PFSK-1 (cell line): ENCODE measurements around the gene NOG.

Experiments used
- FOXP2 ChIP-seq: optimal IDR thresholded peaks from 2 replicates; pipeline ENCODE3; 2011; ENCODE audit warnings: borderline replicate concordance, control low read depth, inconsistent platforms; ENCODE audit not compliant: insufficient read depth; ENCODE audit errors: extremely low read length, extremely low read depth
- POLR2AphosphoS5 ChIP-seq: IDR thresholded peaks from 2 replicates; pipeline ENCODE4 v1.6.1; 2012; ENCODE audit warnings: low read depth, mild to moderate bottlenecking, control low read depth, low read length, moderate library complexity
- SIN3A ChIP-seq: IDR thresholded peaks from 2 replicates; pipeline ENCODE4 v1.6.1; 2012; ENCODE audit warnings: mild to moderate bottlenecking, low read length, moderate library complexity, borderline replicate concordance; ENCODE audit not compliant: insufficient read depth
- TAF1 ChIP-seq: IDR thresholded peaks from 2 replicates; pipeline ENCODE4 v1.6.1; 2012; ENCODE audit warnings: low read length, control low read depth, borderline replicate concordance; ENCODE audit not compliant: insufficient read depth
- TF ChIP-seq, protein P1 (sequence below), 2 experiments: IDR thresholded peaks; 2 replicates each; pipeline versions ENCODE4 v1.6.1 to v1.8.0; 2011 to 2012; ENCODE audit warnings: low read depth in 2 of 2, low read length in 2 of 2, control low read depth in 1 of 2, inconsistent platforms in 1 of 2, mild to moderate bottlenecking in 1 of 2, moderate library complexity in 1 of 2; ENCODE audit not compliant: insufficient read depth in 1 of 2

DNA sequence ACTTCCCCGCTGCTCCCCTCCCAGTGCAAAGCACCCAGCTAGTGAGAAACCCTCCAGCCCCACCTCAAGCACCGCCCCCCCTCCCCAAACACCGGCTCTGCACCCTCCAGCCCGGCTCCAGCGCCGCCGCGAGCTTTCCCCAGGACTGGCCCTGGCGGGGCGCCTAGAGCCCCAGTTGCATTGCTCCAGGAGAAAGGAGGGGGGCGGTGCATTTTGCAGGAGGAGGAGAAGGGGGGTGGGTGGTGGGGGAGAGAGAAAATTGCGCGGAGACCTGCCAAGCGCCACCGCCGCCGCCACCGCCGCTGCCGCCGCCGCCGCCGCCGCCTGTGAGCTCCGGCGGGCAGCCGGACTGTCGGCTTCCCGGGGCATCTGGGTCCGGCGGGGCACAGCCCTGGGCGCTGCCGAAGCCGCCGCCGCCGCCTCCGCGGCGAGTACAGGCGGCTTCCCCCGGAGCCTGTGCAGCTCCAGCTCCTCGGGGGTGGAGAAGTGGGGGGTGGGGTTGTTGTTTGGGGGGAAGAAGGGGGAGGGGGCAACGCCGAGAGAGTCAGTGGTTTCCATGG, 333 bp upstream of the NOG start:
- TF ChIP-seq, protein P1, sequence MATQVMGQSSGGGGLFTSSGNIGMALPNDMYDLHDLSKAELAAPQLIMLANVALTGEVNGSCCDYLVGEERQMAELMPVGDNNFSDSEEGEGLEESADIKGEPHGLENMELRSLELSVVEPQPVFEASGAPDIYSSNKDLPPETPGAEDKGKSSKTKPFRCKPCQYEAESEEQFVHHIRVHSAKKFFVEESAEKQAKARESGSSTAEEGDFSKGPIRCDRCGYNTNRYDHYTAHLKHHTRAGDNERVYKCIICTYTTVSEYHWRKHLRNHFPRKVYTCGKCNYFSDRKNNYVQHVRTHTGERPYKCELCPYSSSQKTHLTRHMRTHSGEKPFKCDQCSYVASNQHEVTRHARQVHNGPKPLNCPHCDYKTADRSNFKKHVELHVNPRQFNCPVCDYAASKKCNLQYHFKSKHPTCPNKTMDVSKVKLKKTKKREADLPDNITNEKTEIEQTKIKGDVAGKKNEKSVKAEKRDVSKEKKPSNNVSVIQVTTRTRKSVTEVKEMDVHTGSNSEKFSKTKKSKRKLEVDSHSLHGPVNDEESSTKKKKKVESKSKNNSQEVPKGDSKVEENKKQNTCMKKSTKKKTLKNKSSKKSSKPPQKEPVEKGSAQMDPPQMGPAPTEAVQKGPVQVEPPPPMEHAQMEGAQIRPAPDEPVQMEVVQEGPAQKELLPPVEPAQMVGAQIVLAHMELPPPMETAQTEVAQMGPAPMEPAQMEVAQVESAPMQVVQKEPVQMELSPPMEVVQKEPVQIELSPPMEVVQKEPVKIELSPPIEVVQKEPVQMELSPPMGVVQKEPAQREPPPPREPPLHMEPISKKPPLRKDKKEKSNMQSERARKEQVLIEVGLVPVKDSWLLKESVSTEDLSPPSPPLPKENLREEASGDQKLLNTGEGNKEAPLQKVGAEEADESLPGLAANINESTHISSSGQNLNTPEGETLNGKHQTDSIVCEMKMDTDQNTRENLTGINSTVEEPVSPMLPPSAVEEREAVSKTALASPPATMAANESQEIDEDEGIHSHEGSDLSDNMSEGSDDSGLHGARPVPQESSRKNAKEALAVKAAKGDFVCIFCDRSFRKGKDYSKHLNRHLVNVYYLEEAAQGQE (IDR thresholded peaks at IDR 0.05; ENCODE audit: insufficient read depth in 1 of 2, low read depth in 2 of 2, low read length in 2 of 2): no peak
- TF ChIP-seq TAF1 (no peak), POLR2AphosphoS5 (no peak), SIN3A (no peak), FOXP2 (no peak)
